ENCODE measurements around the gene SRPRA. TPM values are rescaled to one million over a fixed set of nuclear protein-coding genes. Genes with fewer than 3 reads are reported as not detected.
"Not testable (repeated sequence)": the region's sequence is repeated elsewhere in the genome, so short reads cannot be mapped to it uniquely, and the experiment has no call there.

Gene SRPRA
- total RNA-seq, 2 experiments from 2014 or later: 127 to 128 TPM

DNA sequence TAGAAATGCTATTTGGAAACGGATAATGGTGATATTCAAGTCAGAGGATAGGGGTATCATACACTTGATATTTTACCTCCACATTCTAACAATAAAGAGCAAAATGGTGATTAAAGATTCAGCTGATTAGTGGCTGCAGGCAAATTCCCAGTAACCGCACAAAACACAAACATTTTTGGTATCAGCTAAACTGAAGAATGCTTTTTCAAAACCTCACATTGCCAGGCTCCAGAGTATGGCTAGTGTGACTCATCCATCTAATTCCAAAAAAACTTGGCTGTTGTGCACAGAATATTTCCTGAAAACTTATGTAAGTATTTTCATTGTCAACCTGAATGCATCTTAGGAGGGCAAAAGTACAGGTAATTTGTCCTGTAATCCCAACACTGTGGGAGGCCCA, 10.9 kb downstream of the SRPRA start:
- Mint-ChIP-seq H3K9me3 (no peaks in the 10 kb centered on the region), H3K27me3 (no peaks in the 10 kb centered on the region), H3K27ac (no peak overlapping the region), H3K4me3 (no peak overlapping the region), H3K4me1 (ENCODE audit: low read depth) (no peaks in the 10 kb centered on the region), H3K36me3 (ENCODE audit: low read depth) (peaks cover 22% of the 10 kb centered on the region)
- intact Hi-C loops (cut with micrococcal nuclease): no loop called here
- ChIA-PET POLR2A (interaction anchor here (0.9 to 1.6 kb wide), 2 partner anchors 8 to 24 kb away, joined by 4 read pairs; no protein-coding TSS in a partner anchor), CTCF (no interaction called here)
- ATAC-seq (no peak), DNase-seq (no peak)
- TF ChIP-seq CTCF (IDR thresholded peaks at IDR 0.05): no peak

DNA sequence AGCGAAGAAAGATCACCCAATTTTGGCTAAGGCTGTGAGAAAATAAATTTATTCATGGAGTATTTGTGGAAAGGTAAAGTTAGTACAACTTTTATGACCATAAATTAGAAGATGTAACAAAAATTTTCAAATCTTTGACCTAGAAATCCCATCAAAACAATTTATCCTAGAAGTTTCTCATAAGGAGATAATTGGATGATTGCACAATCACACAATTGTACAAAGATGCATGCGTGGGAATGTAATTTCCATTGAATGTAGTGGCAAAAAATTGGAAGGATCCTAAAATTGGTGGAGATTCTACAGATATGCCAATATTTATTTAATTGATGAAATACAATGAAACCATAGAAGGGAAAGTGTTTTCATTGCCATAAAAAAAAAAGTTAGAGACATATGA, 11.6 kb downstream of the SRPRA start:
- Mint-ChIP-seq H3K27me3 (no peaks in the 10 kb centered on the region), H3K36me3 (ENCODE audit: low read depth) (peaks cover 22% of the 10 kb centered on the region), H3K9me3 (no peaks in the 10 kb centered on the region), H3K4me3 (no peak overlapping the region), H3K4me1 (ENCODE audit: low read depth) (no peaks in the 10 kb centered on the region), H3K27ac (peak overlapping the region; percentile 7)
- TF ChIP-seq CTCF (IDR thresholded peaks at IDR 0.05): no peak
- ChIA-PET POLR2A (interaction anchor here (0.9 to 1.6 kb wide), 2 partner anchors 8 to 24 kb away, joined by 4 read pairs; no protein-coding TSS in a partner anchor), CTCF (no interaction called here)
- no peak for ATAC-seq
- intact Hi-C loops (cut with micrococcal nuclease): no loop called here
- no peak for DNase-seq

DNA sequence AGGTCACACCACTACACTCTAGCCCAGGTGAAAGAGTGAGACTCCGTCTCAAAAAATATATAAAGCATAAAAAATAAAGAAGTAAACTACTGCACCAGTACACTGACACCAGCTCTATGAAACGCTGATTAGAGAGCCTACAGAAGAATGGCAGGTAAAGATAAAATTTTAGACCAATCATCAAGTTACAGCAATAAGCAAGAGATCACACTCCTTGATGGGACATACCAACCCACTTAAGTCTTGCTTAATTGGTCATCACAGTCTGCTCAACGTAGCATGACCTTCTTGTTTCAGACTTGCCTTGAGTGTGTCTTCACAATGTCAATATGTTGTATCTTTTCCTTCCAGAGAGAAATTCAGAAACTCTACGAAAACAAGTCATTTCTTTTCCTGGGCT, 12.5 kb downstream of the SRPRA start:
- Mint-ChIP-seq H3K4me1 (ENCODE audit: low read depth) (no peaks in the 10 kb centered on the region), H3K27ac (peak overlapping the region; percentile 7), H3K4me3 (no peak overlapping the region), H3K36me3 (ENCODE audit: low read depth) (peaks cover 17% of the 10 kb centered on the region), H3K9me3 (no peaks in the 10 kb centered on the region), H3K27me3 (no peaks in the 10 kb centered on the region)
- intact Hi-C loops (cut with micrococcal nuclease): no loop called here
- DNase-seq (no peak), ATAC-seq (no peak)
- no peak for TF ChIP-seq CTCF (IDR thresholded peaks at IDR 0.05)
- ChIA-PET POLR2A (no interaction called here), CTCF (no interaction called here)

GRCh38 chr11:126255507-126255906, 13.2 kb downstream of the SRPRA start:
- H3K4me1 Mint-ChIP-seq (ENCODE audit: low read depth); H3K4me3 Mint-ChIP-seq; intact Hi-C loops (cut with micrococcal nuclease); H3K27ac Mint-ChIP-seq; H3K9me3 Mint-ChIP-seq; H3K27me3 Mint-ChIP-seq; ATAC-seq; DNase-seq; CTCF ChIA-PET: not testable (repeated sequence)
- POLR2A ChIA-PET: interaction anchor here (1.1 to 1.4 kb wide), 2 partner anchors 13 to 28 kb away, joined by 3 to 6 read pairs; partner anchors contain the start of genes FOXRED1 and SRPRA
- H3K36me3 Mint-ChIP-seq (ENCODE audit: low read depth): peaks cover 14% of the 10 kb centered on the region

DNA sequence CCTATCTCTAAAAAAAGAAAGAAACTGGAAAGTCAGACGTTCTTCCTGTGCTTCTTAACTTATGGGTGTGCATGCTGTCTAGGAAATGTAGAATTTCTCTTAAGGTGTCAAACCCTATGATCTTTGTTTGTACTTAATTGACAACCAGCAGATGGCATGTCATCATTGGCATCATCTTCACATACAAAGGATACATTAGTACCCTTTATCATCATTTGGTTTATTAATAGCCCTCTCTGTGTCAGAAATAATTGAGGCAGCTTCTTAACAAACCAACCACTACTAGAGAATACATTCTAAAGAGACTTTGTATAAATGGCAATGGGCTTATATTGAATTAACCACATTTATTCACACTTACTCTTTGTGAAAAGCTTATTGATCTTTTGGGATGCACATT, 13.9 kb downstream of the SRPRA start:
- ChIA-PET CTCF (no interaction called here), POLR2A (interaction anchor here (1.0 to 1.4 kb wide), 3 partner anchors 14 to 42 kb away, joined by 3 to 6 read pairs (median 3); partner anchors contain the start of genes FOXRED1 and SRPRA)
- DNase-seq (no peak), ATAC-seq (no peak)
- TF ChIP-seq CTCF (IDR thresholded peaks at IDR 0.05): no peak
- intact Hi-C loops (cut with micrococcal nuclease): no loop called here
- Mint-ChIP-seq H3K27me3 (no peaks in the 10 kb centered on the region), H3K36me3 (ENCODE audit: low read depth) (peaks cover 14% of the 10 kb centered on the region), H3K27ac (no peak overlapping the region), H3K4me3 (no peak overlapping the region), H3K4me1 (ENCODE audit: low read depth) (no peaks in the 10 kb centered on the region), H3K9me3 (no peaks in the 10 kb centered on the region)

Data from activated CD8-positive, alpha-beta T cell treated with anti-CD3 and anti-CD28 coated beads for 36 hours (primary cell).